ENCODE measurements around the gene FAM163A. TPM values are rescaled to one million over a fixed set of nuclear protein-coding genes. Genes with fewer than 3 reads are reported as not detected.

FAM163A gene
- total and polyA plus RNA-seq, 9 of the 15 experiments (the other 6 are each of a cell fraction or from before 2014, with no cell fraction given) = not detected

- no peak for TF ChIP-seq HES1 (IDR thresholded peaks at IDR 0.05; ENCODE audit: low read depth)
- TF ChIP-seq ZFP1 (CRISPR knock-in tag; IDR thresholded peaks at IDR 0.05) = no peak
- no peak for TF ChIP-seq MXI1 (IDR thresholded peaks at IDR 0.05; ENCODE audit: low read depth, low read length)
- no peak for TF ChIP-seq LCOR (CRISPR knock-in tag; IDR thresholded peaks at IDR 0.05)
- no peak for TF ChIP-seq SRF (CRISPR knock-in tag; IDR thresholded peaks at IDR 0.05)
- 0 out of 2 replicates have a peak, but pooled peaks have one; percentile 10 for TF ChIP-seq CREB1 (IDR thresholded peaks at IDR 0.05)
- TF ChIP-seq CREB1 (CRISPR knock-in tag; IDR thresholded peaks at IDR 0.05) = no peak
- no peak for TF ChIP-seq SIX5 (IDR thresholded peaks at IDR 0.05; ENCODE audit: borderline replicate concordance in 1 of 2, insufficient read depth in 1 of 2, low read depth in 1 of 2, low read length in 2 of 2)
- TF ChIP-seq SNIP1 (IDR thresholded peaks at IDR 0.05; ENCODE audit: low read depth) = no peak
- TF ChIP-seq ZNF655 (CRISPR knock-in tag; IDR thresholded peaks at IDR 0.05) = no peak
- TF ChIP-seq HDAC3 (IDR thresholded peaks at IDR 0.05; ENCODE audit: borderline replicate concordance, partially characterized antibody) = no peak
- TF ChIP-seq MAFG (tag; conservative IDR thresholded peaks at IDR 0.05) = no peak
- no peak for TF ChIP-seq ATF6 (CRISPR knock-in tag; IDR thresholded peaks at IDR 0.05)
- no peak for TF ChIP-seq ZNF143 (CRISPR knock-in tag; IDR thresholded peaks at IDR 0.05)
- TF ChIP-seq PHB2 (IDR thresholded peaks at IDR 0.05; ENCODE audit: low read depth) = no peak
- TF ChIP-seq ZNF644 (tag; IDR thresholded peaks at IDR 0.05; ENCODE audit: low read depth) = no peak
- TF ChIP-seq ZNF583 (CRISPR knock-in tag; IDR thresholded peaks at IDR 0.05) = no peak
- TF ChIP-seq EGR1 (conservative IDR thresholded peaks at IDR 0.05) = peak; percentile 98
- no peak for TF ChIP-seq TAF1 (IDR thresholded peaks at IDR 0.05; ENCODE audit: control insufficient read depth, extremely low read depth, insufficient read depth, low read length, severe bottlenecking)
- TF ChIP-seq ZNF445 (CRISPR knock-in tag; IDR thresholded peaks at IDR 0.05; ENCODE audit: low read depth) = no peak
- no peak for TF ChIP-seq ZNF239 (CRISPR knock-in tag; IDR thresholded peaks at IDR 0.05)
- no peak for TF ChIP-seq STAT5A (IDR thresholded peaks at IDR 0.05; ENCODE audit: borderline replicate concordance, low read length)
- TF ChIP-seq PREB (CRISPR knock-in tag; IDR thresholded peaks at IDR 0.05) = no peak
- TF ChIP-seq FOXP1 (CRISPR knock-in tag; IDR thresholded peaks at IDR 0.05) = no peak
- no peak for TF ChIP-seq CHD1 (IDR thresholded peaks at IDR 0.05; ENCODE audit: low read length)
- no peak for TF ChIP-seq U2AF1 (optimal IDR thresholded peaks at IDR 0.05; ENCODE audit: low read depth, low read length)
- TF ChIP-seq NBN (IDR thresholded peaks at IDR 0.05; ENCODE audit: low read depth) = 0 out of 2 replicates have a peak, but pooled peaks have one; percentile 65
Observed at GRCh38 chr1:179818743-179819173, 75.7 kb downstream of the FAM163A start (continued).
